Cardiac fibroblast (primary cell): ENCODE measurements around the gene MAGOH.

Source experiments
- DNase-seq, 2 donors: peaks; one replicate each; pipeline versions ENCODE4 v3.0.0 to v3.0.0-alpha.2; 2010; ENCODE audit warnings: low read depth in 2 of 2
- H3K4me3 ChIP-seq, 2 donors: replicated peaks in 1 of 2; 1 replicate in 1 of 2; 2 replicates in 1 of 2; pipeline ENCODE4 v1.5.1; 2011; ENCODE audit warnings: low read depth in 2 of 2, low read length in 2 of 2, mild to moderate bottlenecking in 2 of 2, moderate library complexity in 1 of 2
- CTCF ChIP-seq: IDR thresholded peaks from one replicate; pipeline ENCODE4 v1.5.1; 2011; ENCODE audit warnings: low read depth, mild to moderate bottlenecking, low read length, inconsistent platforms

The MAGOH gene

GRCh38 chr1:53276153-53276901 lies 38.0 kb upstream of the MAGOH start:
- no peak for TF ChIP-seq CTCF
- H3K4me3 ChIP-seq: no peak overlapping the region
- no peak for DNase-seq

GRCh38 chr1:53275566-53275965 lies 37.2 kb upstream of the MAGOH start:
- no peak overlapping the region for H3K4me3 ChIP-seq
- no peak for TF ChIP-seq CTCF
- DNase-seq: no peak

GRCh38 chr1:53274541-53275185 lies 36.3 kb upstream of the MAGOH start:
- TF ChIP-seq CTCF: no peak
- no peak for DNase-seq
- no peak overlapping the region for H3K4me3 ChIP-seq

- H3K4me3 ChIP-seq: no peak overlapping the region
- DNase-seq: no peak
- no peak for TF ChIP-seq CTCF
Observed at GRCh38 chr1:53274026-53274425, 35.7 kb upstream of the MAGOH start.

- TF ChIP-seq CTCF: no peak
- no peak overlapping the region for H3K4me3 ChIP-seq
- no peak for DNase-seq
Observed at GRCh38 chr1:53273526-53273925, 35.2 kb upstream of the MAGOH start.

GRCh38 chr1:53272349-53272748 lies 34.0 kb upstream of the MAGOH start:
- no peak for DNase-seq
- TF ChIP-seq CTCF: no peak
- no peak overlapping the region for H3K4me3 ChIP-seq
